Endometrial microvascular endothelial cells (primary cell): ENCODE data around the gene MTF1. TPM values are rescaled to one million over a fixed set of nuclear protein-coding genes. Genes with fewer than 3 reads are reported as not detected.

Source experiments
- in situ Hi-C: cut with HindIII; loops from 2 replicates; pipeline ENCODE4 v1.10.0; 2017; ENCODE audit warnings: low sequenced_read_pairs, low pct_unique_long_range_greater_than_20kb; ENCODE audit errors: inconsistent ontology term
- total RNA-seq: library from RNA; depleted of rRNA; stranded (reverse); fragments of >200 nt; gene quantifications from one replicate; pipeline ENCODE4 v1.2.3, GENCODE V29; 2015; ENCODE audit errors: inconsistent ontology term

MTF1 gene
- total RNA-seq, 1 donor from 2014 or later = 2.0 TPM

GRCh38 chr1:37841652-37842051, 17.7 kb downstream of the MTF1 start:
- in situ Hi-C loops = no loop called here

- in situ Hi-C loops = no loop called here
Observed at GRCh38 chr1:37840711-37841110, 18.7 kb downstream of the MTF1 start.

GRCh38 chr1:37839676-37840075, 19.7 kb downstream of the MTF1 start:
- in situ Hi-C loops = no loop called here

GRCh38 chr1:37836788-37837187, 22.6 kb downstream of the MTF1 start:
- in situ Hi-C loops = no loop called here

- in situ Hi-C loops = no loop called here
Observed at GRCh38 chr1:37831809-37832208, 27.6 kb downstream of the MTF1 start.

- in situ Hi-C loops = no loop called here
Observed at GRCh38 chr1:37831109-37831508, 28.3 kb downstream of the MTF1 start.

- in situ Hi-C loops = no loop called here
Observed at GRCh38 chr1:37828410-37829074, 30.9 kb downstream of the MTF1 start.

GRCh38 chr1:37825506-37825905, 33.9 kb downstream of the MTF1 start:
- in situ Hi-C loops = no loop called here

GRCh38 chr1:37824001-37824400, 35.4 kb downstream of the MTF1 start:
- in situ Hi-C loops = no loop called here

GRCh38 chr1:37822906-37823815, 36.2 kb downstream of the MTF1 start:
- in situ Hi-C loops = no loop called here

GRCh38 chr1:37821481-37821880, 37.9 kb downstream of the MTF1 start:
- in situ Hi-C loops = no loop called here

GRCh38 chr1:37817481-37817880, 41.9 kb downstream of the MTF1 start:
- in situ Hi-C loops = no loop called here

GRCh38 chr1:37814252-37814651, 45.1 kb downstream of the MTF1 start:
- in situ Hi-C loops = no loop called here

- in situ Hi-C loops = no loop called here
Observed at GRCh38 chr1:37813529-37814145, 45.8 kb downstream of the MTF1 start.

GRCh38 chr1:37811027-37811655, 48.3 kb downstream of the MTF1 start:
- in situ Hi-C loops = no loop called here

GRCh38 chr1:37809942-37810341, 49.5 kb downstream of the MTF1 start:
- in situ Hi-C loops = no loop called here

GRCh38 chr1:37808369-37809319, 50.7 kb downstream of the MTF1 start:
- in situ Hi-C loops = no loop called here
